Spleen (tissue), 7 donors: ENCODE data around the gene LDB2.

ENCODE experiments used
- CTCF ChIP-seq, 11 experiments: fragments of 200-600 bp in 7 of 11; fragments of 450-650 bp in 4 of 11; sonication (generic) in 4 of 11; IDR thresholded peaks in 8 of 11; conservative IDR thresholded peaks in 3 of 11; 1 replicate in 7 of 11; 2 replicates in 4 of 11; pipeline versions ENCODE4 v1.4.0 to v1.8.0; 2016 to 2021; ENCODE audit warnings: antibody characterized with exemption in 11 of 11, inconsistent platforms in 4 of 11, mild to moderate bottlenecking in 1 of 11
- POLR2A ChIP-seq, 3 donors: fragments of 450-650 bp; IDR thresholded peaks; one replicate each; pipeline ENCODE4 v1.5.1; 2017; ENCODE audit warnings: antibody characterized with exemption in 3 of 3, mild to moderate bottlenecking in 1 of 3
- donor health status: DM: no; HTN: no; CAD: no; lungs with moderate emphysema.
- donor health status: DM: no; HTN: no; CAD: no.
- donor health status: DM: no; HTN: no; CAD: no.

- TF ChIP-seq CTCF (IDR thresholded peaks at IDR 0.05 in 8 of 11, conservative IDR thresholded peaks at IDR 0.05 in 3 of 11) (no peak), POLR2A (IDR thresholded peaks at IDR 0.05) (no peak)
These were observed 221.2 kb downstream of the LDB2 start for GRCh38 chr4:16677001-16677944.
